Stimulated activated effector memory CD8-positive, alpha-beta T cell treated with anti-CD3 and anti-CD28 coated beads, Interleukin-12 subunit alpha, Interleukin-12 subunit beta, amount 100 ng/mL, for 72 hours (primary cell): ENCODE data around the gene TMEM214.
A peak's percentile ranks its signal among the peaks of the same experiment; 100 is the strongest.

Experiments
- ATAC-seq: fragments of 150-1000 bp; cut with Tn5 transposase; 2 replicates; pipeline ENCODE4 v1.10.0; 2021
- DNase-seq, 2 donors: peaks; one replicate each; pipeline ENCODE4 v3.0.0; 2021 to 2022; ENCODE audit warnings: low spot score in 2 of 2
- H3K27ac Mint-ChIP-seq: one replicate; pipeline ENCODE4 v1.8.0; 2022; ENCODE audit warnings: mild to moderate bottlenecking, mixed read lengths
- H3K36me3 Mint-ChIP-seq: one replicate; pipeline ENCODE4 v1.8.0; 2022; ENCODE audit warnings: mild to moderate bottlenecking, mixed read lengths
- H3K4me1 Mint-ChIP-seq: one replicate; pipeline ENCODE4 v1.8.0; 2022; ENCODE audit warnings: mixed read lengths
- H3K4me3 Mint-ChIP-seq: one replicate; pipeline ENCODE4 v1.8.0; 2022; ENCODE audit warnings: mild to moderate bottlenecking, mixed read lengths
- H3K9me3 Mint-ChIP-seq: one replicate; pipeline ENCODE4 v1.8.0; 2022; ENCODE audit warnings: mixed read lengths

The TMEM214 gene

DNA sequence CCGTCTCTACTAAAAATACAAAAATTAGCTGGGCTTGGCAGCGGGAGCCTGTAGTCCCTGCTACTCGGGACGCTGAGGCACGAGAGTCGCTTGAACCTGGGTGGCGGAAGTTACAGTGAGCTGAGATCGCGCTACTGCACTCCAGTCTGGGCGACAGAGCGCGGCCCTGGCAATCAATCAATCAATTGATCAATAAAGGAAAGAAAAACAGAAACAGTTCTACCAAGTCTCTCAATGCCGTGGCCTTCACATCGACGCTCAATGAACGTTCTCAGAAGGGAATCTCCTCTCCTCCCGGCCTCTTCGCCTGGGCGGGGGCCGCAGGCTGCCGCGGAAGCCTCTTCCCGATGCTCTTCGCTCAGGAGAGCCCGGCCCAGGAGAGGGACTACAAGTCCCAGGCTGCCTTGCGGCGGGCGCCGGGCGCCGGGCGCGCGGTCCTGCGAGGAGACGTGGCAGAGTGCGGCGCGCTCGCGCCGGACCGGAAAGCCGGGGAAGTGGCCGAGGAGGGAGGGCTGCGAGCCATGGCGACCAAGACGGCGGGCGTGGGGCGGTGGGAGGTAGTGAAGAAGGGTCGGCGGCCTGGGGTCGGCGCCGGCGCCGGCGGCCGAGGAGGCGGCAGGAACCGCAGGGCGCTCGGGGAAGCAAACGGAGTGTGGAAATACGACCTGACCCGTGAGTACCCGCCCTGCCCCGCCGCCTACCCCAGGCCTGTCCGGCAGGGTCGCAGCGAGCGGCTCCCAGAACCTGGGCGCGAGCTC lies at the start of gene TMEM214:
TSS of gene TMEM214 (plus strand) at position 471 of the 758 bp plus-strand sequence. CDS start at position 522, 51 bp downstream.
- ATAC-seq, result peak; percentile 99
- Mint-ChIP-seq H3K36me3 (peaks cover 55% of the 10 kb centered on the region), H3K27ac (peak within 1 kb of the TSS; percentile 94), H3K4me1 (peaks cover 73% of the 10 kb centered on the region), H3K4me3 (peak within 1 kb of the TSS; percentile 87), H3K9me3 (no peaks in the 10 kb centered on the region)
- peak; percentile 74 to 89 for DNase-seq

GRCh38 chr2:26983746-26984145 lies 49.0 kb upstream of the TMEM214 start:
- DNase-seq (no peak), ATAC-seq (no peak)
- H3K9me3 Mint-ChIP-seq, result no peaks in the 10 kb centered on the region
- H3K4me1 Mint-ChIP-seq, result no peaks in the 10 kb centered on the region
- no peak overlapping the region for H3K27ac Mint-ChIP-seq
- no peak overlapping the region for H3K4me3 Mint-ChIP-seq
- H3K36me3 Mint-ChIP-seq, result no peaks in the 10 kb centered on the region

- no peak overlapping the region for H3K27ac Mint-ChIP-seq
- no peak for DNase-seq
Observed at GRCh38 chr2:26985807-26986206, 47.0 kb upstream of the TMEM214 start.

DNA sequence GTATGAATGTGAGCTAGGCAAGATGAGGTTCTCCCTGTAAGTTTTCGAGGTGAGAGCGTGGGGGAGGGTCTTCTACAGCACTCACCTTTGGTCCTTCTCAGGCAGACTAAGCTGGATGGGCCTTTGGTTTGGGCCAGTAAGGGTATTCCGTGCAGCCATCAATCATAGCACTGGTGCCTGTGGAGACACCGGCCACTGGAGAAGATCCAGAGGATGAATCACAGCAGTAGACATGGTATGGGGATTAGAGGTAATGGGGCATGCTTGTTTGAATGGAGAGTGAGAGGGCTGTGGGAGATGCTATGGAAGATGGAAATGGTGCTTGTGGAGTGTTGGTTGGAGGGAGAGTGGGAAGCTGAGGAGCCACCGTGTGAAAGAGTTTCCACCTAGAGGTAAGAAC lies 46.2 kb upstream of the TMEM214 start:
- H3K4me1 Mint-ChIP-seq, result no peaks in the 10 kb centered on the region
- DNase-seq (no peak), ATAC-seq (no peak)
- H3K36me3 Mint-ChIP-seq, result peaks cover 4% of the 10 kb centered on the region
- no peak overlapping the region for H3K27ac Mint-ChIP-seq
- H3K9me3 Mint-ChIP-seq, result no peaks in the 10 kb centered on the region
- H3K4me3 Mint-ChIP-seq, result no peak overlapping the region

More at GRCh38 chr2:26985807-26986206, 47.0 kb upstream of the TMEM214 start:
- Mint-ChIP-seq H3K4me1 (no peaks in the 10 kb centered on the region), H3K4me3 (no peak overlapping the region), H3K36me3 (peaks cover under 1% of the 10 kb centered on the region), H3K9me3 (no peaks in the 10 kb centered on the region)
- ATAC-seq, result no peak

- DNase-seq (no peak), ATAC-seq (no peak)
- H3K9me3 Mint-ChIP-seq, result no peaks in the 10 kb centered on the region
- H3K27ac Mint-ChIP-seq, result no peak overlapping the region
- no peak overlapping the region for H3K4me3 Mint-ChIP-seq
- H3K36me3 Mint-ChIP-seq, result peaks cover 4% of the 10 kb centered on the region
- no peaks in the 10 kb centered on the region for H3K4me1 Mint-ChIP-seq
Observed at GRCh38 chr2:26988058-26988860, 44.5 kb upstream of the TMEM214 start.

DNA sequence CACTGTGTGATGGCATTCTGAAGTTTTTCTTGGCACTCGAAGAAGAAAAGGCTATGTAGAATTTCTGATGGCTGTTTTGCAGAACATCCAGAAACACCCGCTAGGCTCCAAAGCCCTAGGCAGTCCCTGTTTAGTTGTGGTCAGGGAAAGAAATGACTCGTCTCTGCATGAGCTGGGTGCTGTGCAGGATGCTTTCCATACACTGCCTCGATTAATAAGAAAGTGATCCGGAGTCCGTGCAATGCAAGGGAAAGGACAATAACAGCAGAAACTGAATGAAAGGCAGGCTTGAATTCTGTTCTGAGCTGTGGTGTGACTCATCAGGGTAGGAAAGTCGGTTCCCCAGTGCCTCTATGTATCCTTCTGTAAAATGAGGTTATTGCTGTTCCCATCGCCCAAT lies 43.6 kb upstream of the TMEM214 start:
- Mint-ChIP-seq H3K4me3 (no peak overlapping the region), H3K9me3 (no peaks in the 10 kb centered on the region), H3K27ac (no peak overlapping the region), H3K36me3 (peaks cover 4% of the 10 kb centered on the region), H3K4me1 (no peaks in the 10 kb centered on the region)
- DNase-seq (no peak), ATAC-seq (no peak)

DNA sequence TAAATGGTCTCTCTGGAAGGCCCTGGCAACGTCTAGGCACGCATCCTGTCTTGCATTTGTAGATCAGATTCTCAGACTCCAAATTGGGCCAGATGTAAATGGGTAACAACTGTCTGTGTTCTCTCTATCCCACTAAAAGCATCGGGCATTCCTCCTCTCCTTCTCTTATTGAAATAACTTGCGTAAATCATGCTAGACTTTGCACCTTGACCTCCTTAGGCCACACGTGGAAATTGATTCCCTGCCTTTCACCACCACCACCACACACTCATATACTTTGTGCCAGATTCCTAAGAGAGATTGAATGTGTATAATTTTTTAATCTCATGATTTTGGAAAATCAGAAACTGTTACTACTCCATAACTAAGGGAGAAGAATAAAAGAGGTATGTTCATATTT lies 41.0 kb upstream of the TMEM214 start:
- DNase-seq (no peak), ATAC-seq (no peak)
- H3K27ac Mint-ChIP-seq, result no peak overlapping the region
- H3K9me3 Mint-ChIP-seq, result no peaks in the 10 kb centered on the region
- H3K4me1 Mint-ChIP-seq, result no peaks in the 10 kb centered on the region
- no peak overlapping the region for H3K4me3 Mint-ChIP-seq
- peaks cover 4% of the 10 kb centered on the region for H3K36me3 Mint-ChIP-seq

- DNase-seq (no peak), ATAC-seq (no peak)
- H3K36me3 Mint-ChIP-seq, result peaks cover 4% of the 10 kb centered on the region
- no peaks in the 10 kb centered on the region for H3K9me3 Mint-ChIP-seq
- H3K4me3 Mint-ChIP-seq, result no peak overlapping the region
- no peaks in the 10 kb centered on the region for H3K4me1 Mint-ChIP-seq
- H3K27ac Mint-ChIP-seq, result no peak overlapping the region
Observed at GRCh38 chr2:26993768-26994167, 39.0 kb upstream of the TMEM214 start.

GRCh38 chr2:26994983-26995382 lies 37.8 kb upstream of the TMEM214 start:
- DNase-seq (no peak), ATAC-seq (no peak)
- H3K4me1 Mint-ChIP-seq, result no peaks in the 10 kb centered on the region
- no peak overlapping the region for H3K27ac Mint-ChIP-seq
- H3K9me3 Mint-ChIP-seq, result no peaks in the 10 kb centered on the region
- no peak overlapping the region for H3K4me3 Mint-ChIP-seq
- H3K36me3 Mint-ChIP-seq, result peaks cover 4% of the 10 kb centered on the region

DNA sequence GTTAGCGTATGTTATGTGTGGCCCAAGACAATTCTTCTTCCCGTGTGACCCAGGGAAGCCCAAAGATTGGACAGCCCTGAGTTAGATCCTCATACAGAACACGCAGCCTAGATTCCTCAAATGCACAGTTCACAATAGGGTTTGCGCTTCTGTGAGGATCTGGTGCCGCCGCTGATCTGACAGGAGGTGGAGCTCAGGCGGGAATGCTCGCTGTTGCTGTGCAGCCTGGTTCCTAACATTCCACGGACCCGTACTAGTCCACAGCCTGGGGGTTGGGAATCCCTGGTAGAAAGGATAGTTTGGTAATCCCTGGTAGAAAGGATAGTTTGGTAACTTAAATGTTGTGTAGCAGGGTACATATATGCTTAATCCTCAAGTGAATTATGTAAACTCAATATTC lies 35.4 kb upstream of the TMEM214 start:
- Mint-ChIP-seq H3K4me3 (no peak overlapping the region), H3K36me3 (no peaks in the 10 kb centered on the region), H3K4me1 (no peaks in the 10 kb centered on the region), H3K27ac (no peak overlapping the region), H3K9me3 (no peaks in the 10 kb centered on the region)
- no peak for DNase-seq
- no peak for ATAC-seq

GRCh38 chr2:26998323-26998722 lies 34.4 kb upstream of the TMEM214 start:
- Mint-ChIP-seq H3K27ac (no peak overlapping the region), H3K4me1 (no peaks in the 10 kb centered on the region), H3K4me3 (no peak overlapping the region), H3K36me3 (no peaks in the 10 kb centered on the region), H3K9me3 (no peaks in the 10 kb centered on the region)
- no peak for DNase-seq
- no peak for ATAC-seq

DNA sequence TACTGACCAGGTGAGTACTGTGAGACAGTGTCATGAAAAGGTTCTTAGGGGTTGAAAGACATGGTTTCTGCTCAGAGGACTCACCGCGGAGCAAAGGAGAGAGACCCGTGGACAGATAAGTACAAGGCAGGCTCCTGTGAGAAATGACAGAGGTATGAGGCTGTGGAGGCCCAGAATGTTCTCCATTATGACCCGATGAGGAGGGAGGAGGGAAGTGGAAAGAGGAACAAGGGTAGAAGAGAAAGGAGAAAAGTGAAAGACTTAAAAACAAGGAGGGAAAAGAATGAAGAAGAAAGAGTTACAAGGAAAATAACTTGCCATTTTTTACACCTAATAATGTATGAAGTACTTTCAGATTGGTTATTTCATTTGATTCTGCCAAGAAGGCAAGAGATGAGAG lies 32.5 kb upstream of the TMEM214 start:
- H3K9me3 Mint-ChIP-seq, result no peaks in the 10 kb centered on the region
- no peak overlapping the region for H3K27ac Mint-ChIP-seq
- ATAC-seq (no peak), DNase-seq (no peak)
- no peaks in the 10 kb centered on the region for H3K4me1 Mint-ChIP-seq
- H3K36me3 Mint-ChIP-seq, result no peaks in the 10 kb centered on the region
- no peak overlapping the region for H3K4me3 Mint-ChIP-seq

DNA sequence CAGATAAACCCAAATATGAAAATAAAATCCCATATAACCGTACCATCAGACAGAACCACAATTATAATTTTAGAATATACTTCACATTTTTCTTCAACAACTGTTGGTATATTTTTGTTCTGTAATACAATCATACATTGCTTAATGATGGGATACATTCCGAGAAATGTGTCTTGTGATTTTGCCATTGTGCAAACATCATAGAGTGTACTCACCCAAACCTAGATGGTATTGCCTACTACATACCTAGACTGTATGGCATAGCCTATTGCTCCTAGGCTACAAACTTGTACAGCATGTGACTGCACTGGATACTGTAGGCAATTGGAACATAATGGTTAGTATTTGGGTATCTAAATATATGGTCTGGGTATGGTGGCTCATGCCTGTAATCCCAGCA lies 31.8 kb upstream of the TMEM214 start:
- H3K36me3 Mint-ChIP-seq, result no peaks in the 10 kb centered on the region

GRCh38 chr2:27001950-27002349 lies 30.8 kb upstream of the TMEM214 start:
- no peak overlapping the region for H3K4me3 Mint-ChIP-seq
- H3K4me1 Mint-ChIP-seq, result no peaks in the 10 kb centered on the region
- ATAC-seq (no peak), DNase-seq (no peak)
- H3K36me3 Mint-ChIP-seq, result no peaks in the 10 kb centered on the region
- H3K9me3 Mint-ChIP-seq, result no peaks in the 10 kb centered on the region
- H3K27ac Mint-ChIP-seq, result no peak overlapping the region

More for the DNA sequence above, 31.8 kb upstream of the TMEM214 start:
- DNase-seq (no peak), ATAC-seq (no peak)
- Mint-ChIP-seq H3K27ac (no peak overlapping the region), H3K9me3 (no peaks in the 10 kb centered on the region), H3K4me3 (no peak overlapping the region), H3K4me1 (no peaks in the 10 kb centered on the region)

- Mint-ChIP-seq H3K27ac (no peak overlapping the region), H3K9me3 (no peaks in the 10 kb centered on the region), H3K36me3 (no peaks in the 10 kb centered on the region), H3K4me3 (no peak overlapping the region), H3K4me1 (no peaks in the 10 kb centered on the region)
- no peak for ATAC-seq
- no peak for DNase-seq
Observed at GRCh38 chr2:27003007-27003406, 29.8 kb upstream of the TMEM214 start.

DNA sequence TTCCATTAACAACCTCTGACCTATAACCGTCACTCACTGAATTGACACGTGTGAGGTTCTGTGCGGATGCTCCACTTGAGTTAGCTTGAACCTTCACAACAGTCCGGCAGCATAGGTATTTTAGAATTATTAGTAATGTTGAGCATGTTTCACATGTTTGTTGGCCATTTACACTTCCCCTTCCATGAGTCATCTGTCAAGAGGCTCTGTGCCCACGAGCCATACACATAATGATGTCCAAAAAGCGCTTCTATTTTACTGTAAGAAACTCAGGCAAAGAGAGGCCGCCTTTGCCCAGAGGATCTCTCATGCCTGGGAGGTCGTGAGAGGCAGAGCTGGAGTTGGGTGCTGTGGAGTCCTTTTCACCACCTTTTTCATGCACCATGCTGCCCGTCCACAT lies 28.9 kb upstream of the TMEM214 start:
- no peaks in the 10 kb centered on the region for H3K36me3 Mint-ChIP-seq
- H3K4me3 Mint-ChIP-seq, result no peak overlapping the region
- H3K9me3 Mint-ChIP-seq, result no peaks in the 10 kb centered on the region
- no peak for DNase-seq
- H3K27ac Mint-ChIP-seq, result no peak overlapping the region
- no peaks in the 10 kb centered on the region for H3K4me1 Mint-ChIP-seq
- no peak for ATAC-seq
